ENCODE results near the gene MDP1. TPM values are rescaled to one million over a fixed set of nuclear protein-coding genes. Genes with fewer than 3 reads are reported as not detected.

MDP1 gene
- total RNA-seq, 2 donors from 2014 or later, result 8.2 to 10.9 TPM

GRCh38 chr14:24190416-24190815, 25.4 kb downstream of the MDP1 start:
- Histone ChIP-seq H3K4me3 (no peak overlapping the region), H3K36me3 (no peaks in the 10 kb centered on the region), H3K27ac (no peak overlapping the region), H3K4me1 (peaks cover 4% of the 10 kb centered on the region), H3K27me3 (no peaks in the 10 kb centered on the region), H3K9ac (ENCODE audit: low read depth in 2 of 2, low read length in 2 of 2) (no peak overlapping the region), H3K9me3 (no peaks in the 10 kb centered on the region)
- intact Hi-C loops (cut with DNase I), result no loop called here
- TF ChIP-seq CTCF (IDR thresholded peaks at IDR 0.05), result no peak
- no peak for DNase-seq

- intact Hi-C loops (cut with DNase I), result no loop called here
- H3K4me3 ChIP-seq, result no peak overlapping the region
- H3K4me1 ChIP-seq, result peaks cover under 1% of the 10 kb centered on the region
- TF ChIP-seq CTCF (IDR thresholded peaks at IDR 0.05), result no peak
- no peak overlapping the region for H3K9ac ChIP-seq (ENCODE audit: low read depth in 2 of 2, low read length in 2 of 2)
- H3K27me3 ChIP-seq, result no peaks in the 10 kb centered on the region
- H3K36me3 ChIP-seq, result no peaks in the 10 kb centered on the region
- DNase-seq, result no peak
- no peaks in the 10 kb centered on the region for H3K9me3 ChIP-seq
- H3K27ac ChIP-seq, result no peak overlapping the region
These were observed 26.4 kb downstream of the MDP1 start for GRCh38 chr14:24189460-24189859.

- no peaks in the 10 kb centered on the region for H3K9me3 ChIP-seq
- H3K4me1 ChIP-seq, result no peaks in the 10 kb centered on the region
- TF ChIP-seq CTCF (IDR thresholded peaks at IDR 0.05), result no peak
- no peak for DNase-seq
- H3K4me3 ChIP-seq, result peak overlapping the region; percentile 54
- no peaks in the 10 kb centered on the region for H3K27me3 ChIP-seq
- no peak overlapping the region for H3K27ac ChIP-seq
- intact Hi-C loops (cut with DNase I), result no loop called here
- no peaks in the 10 kb centered on the region for H3K36me3 ChIP-seq
- H3K9ac ChIP-seq (ENCODE audit: low read depth in 2 of 2, low read length in 2 of 2), result no peak overlapping the region
These were observed 26.8 kb downstream of the MDP1 start for GRCh38 chr14:24189059-24189375.

- peak within 1 kb of the TSS; percentile 52 to 79 for H3K9ac ChIP-seq (ENCODE audit: low read depth in 2 of 2, low read length in 2 of 2)
- TF ChIP-seq CTCF (IDR thresholded peaks at IDR 0.05), result no peak
- H3K27ac ChIP-seq, result peak within 1 kb of the TSS; percentile 38
- no peaks in the 10 kb centered on the region for H3K9me3 ChIP-seq
- H3K27me3 ChIP-seq, result no peaks in the 10 kb centered on the region
- no peaks in the 10 kb centered on the region for H3K36me3 ChIP-seq
- no peaks in the 10 kb centered on the region for H3K4me1 ChIP-seq
- intact Hi-C loops (cut with DNase I), result no loop called here
- H3K4me3 ChIP-seq, result peak within 1 kb of the TSS; percentile 54
- DNase-seq, result peak; percentile 95
These were observed 27.4 kb downstream of the MDP1 start, which contains the start of gene IPO4 for GRCh38 chr14:24188251-24189058. Gene IPO4, minus strand, starts transcription at chr14:24188816. Its CDS starts 29 bp downstream, at chr14:24188787.

- Histone ChIP-seq H3K9me3 (no peaks in the 10 kb centered on the region), H3K4me3 (peak overlapping the region; percentile 54), H3K9ac (ENCODE audit: low read depth in 2 of 2, low read length in 2 of 2) (peak overlapping the region; percentile 52 to 79), H3K4me1 (no peaks in the 10 kb centered on the region), H3K27me3 (no peaks in the 10 kb centered on the region), H3K36me3 (no peaks in the 10 kb centered on the region), H3K27ac (no peak overlapping the region)
- no peak for DNase-seq
- intact Hi-C loops (cut with DNase I), result no loop called here
- no peak for TF ChIP-seq CTCF (IDR thresholded peaks at IDR 0.05)
These were observed 28.3 kb downstream of the MDP1 start for GRCh38 chr14:24187539-24187915.
